ENCODE data around the gene SURF6. TPM values are rescaled to one million over a fixed set of nuclear protein-coding genes. Genes with fewer than 3 reads are reported as not detected.

The SURF6 gene
- total RNA-seq, 4 donors from 2014 or later: 11.5 to 17.1 (median 15.8) TPM

GRCh38 chr9:133371261-133371711 lies 35.3 kb upstream of the SURF6 start:
- Histone ChIP-seq H3K27ac (no peak overlapping the region), H3K4me3 (no peak overlapping the region), H3K9me3 (no peaks in the 10 kb centered on the region), H3K4me1 (peaks cover 83% of the 10 kb centered on the region), H3K27me3 (no peaks in the 10 kb centered on the region), H3K36me3 (peaks cover 14% of the 10 kb centered on the region)
- 35% methylated on average over 8 of the region's 12 CpGs for WGBS
- no peak for DNase-seq (ENCODE audit: low spot score in 2 of 2)
- TF ChIP-seq CTCF (IDR thresholded peaks at IDR 0.05): no peak
- no peak for TF ChIP-seq POLR2A (IDR thresholded peaks at IDR 0.05)
- no peak for TF ChIP-seq POLR2AphosphoS5 (IDR thresholded peaks at IDR 0.05)
- TF ChIP-seq EP300 (IDR thresholded peaks at IDR 0.05): no peak

- DNase-seq (ENCODE audit: low spot score in 2 of 2): no peak
- peaks cover 86% of the 10 kb centered on the region for H3K4me1 ChIP-seq
- H3K27ac ChIP-seq: no peak overlapping the region
- WGBS: 76% methylated on average over 7 of the region's 9 CpGs
- H3K36me3 ChIP-seq: peaks cover 19% of the 10 kb centered on the region
- TF ChIP-seq EP300 (IDR thresholded peaks at IDR 0.05) (no peak), CTCF (IDR thresholded peaks at IDR 0.05) (no peak), POLR2AphosphoS5 (IDR thresholded peaks at IDR 0.05) (no peak), POLR2A (IDR thresholded peaks at IDR 0.05) (no peak)
- no peak overlapping the region for H3K4me3 ChIP-seq
- H3K27me3 ChIP-seq: no peaks in the 10 kb centered on the region
- no peaks in the 10 kb centered on the region for H3K9me3 ChIP-seq
These were observed 34.7 kb upstream of the SURF6 start for GRCh38 chr9:133370685-133371084.

- TF ChIP-seq POLR2A (IDR thresholded peaks at IDR 0.05): no peak
- TF ChIP-seq EP300 (IDR thresholded peaks at IDR 0.05): no peak
- TF ChIP-seq POLR2AphosphoS5 (IDR thresholded peaks at IDR 0.05): no peak
- no peak for TF ChIP-seq CTCF (IDR thresholded peaks at IDR 0.05)
- Histone ChIP-seq H3K27me3 (no peaks in the 10 kb centered on the region), H3K9me3 (no peaks in the 10 kb centered on the region), H3K4me3 (no peak overlapping the region), H3K36me3 (peaks cover 26% of the 10 kb centered on the region), H3K4me1 (peaks cover 88% of the 10 kb centered on the region), H3K27ac (no peak overlapping the region)
- DNase-seq (ENCODE audit: low spot score in 2 of 2): no peak
- WGBS: 90% methylated on average over 7 of the region's 7 CpGs
These were observed 33.9 kb upstream of the SURF6 start for GRCh38 chr9:133369933-133370332.

GRCh38 chr9:133369422-133369821 lies 33.4 kb upstream of the SURF6 start:
- Histone ChIP-seq H3K4me3 (no peak overlapping the region), H3K4me1 (peaks cover 87% of the 10 kb centered on the region), H3K36me3 (peaks cover 30% of the 10 kb centered on the region), H3K9me3 (no peaks in the 10 kb centered on the region), H3K27me3 (no peaks in the 10 kb centered on the region), H3K27ac (no peak overlapping the region)
- TF ChIP-seq POLR2AphosphoS5 (IDR thresholded peaks at IDR 0.05) (no peak), CTCF (IDR thresholded peaks at IDR 0.05) (no peak), EP300 (IDR thresholded peaks at IDR 0.05) (no peak), POLR2A (IDR thresholded peaks at IDR 0.05) (no peak)
- DNase-seq (ENCODE audit: low spot score in 2 of 2): no peak
- WGBS: 78% methylated on average over 6 of the region's 6 CpGs

GRCh38 chr9:133368249-133368881 lies 32.4 kb upstream of the SURF6 start:
- H3K4me3 ChIP-seq: no peak overlapping the region
- peaks cover 87% of the 10 kb centered on the region for H3K4me1 ChIP-seq
- 44% methylated on average over 16 of the region's 18 CpGs for WGBS
- DNase-seq (ENCODE audit: low spot score in 2 of 2): no peak
- no peaks in the 10 kb centered on the region for H3K27me3 ChIP-seq
- H3K36me3 ChIP-seq: peaks cover 41% of the 10 kb centered on the region
- H3K9me3 ChIP-seq: no peaks in the 10 kb centered on the region
- H3K27ac ChIP-seq: peak overlapping the region; percentile 8
- TF ChIP-seq EP300 (IDR thresholded peaks at IDR 0.05) (no peak), POLR2A (IDR thresholded peaks at IDR 0.05) (no peak), CTCF (IDR thresholded peaks at IDR 0.05) (no peak), POLR2AphosphoS5 (IDR thresholded peaks at IDR 0.05) (no peak)
